GM19238 (cell line): ENCODE data around the gene KRTAP10-11.
"Not testable (repeated sequence)": the region's sequence is repeated elsewhere in the genome, so short reads cannot be mapped to it uniquely, and the experiment has no call there.

ENCODE experiments used
- DNase-seq: peaks from one replicate; pipeline ENCODE4 v3.0.0; 2011; ENCODE audit warnings: low spot score; ENCODE audit not compliant: insufficient read length

The KRTAP10-11 gene

GRCh38 chr21:44638506-44639330 lies 7.5 kb upstream of the KRTAP10-11 start:
- not testable (repeated sequence) for DNase-seq

DNA sequence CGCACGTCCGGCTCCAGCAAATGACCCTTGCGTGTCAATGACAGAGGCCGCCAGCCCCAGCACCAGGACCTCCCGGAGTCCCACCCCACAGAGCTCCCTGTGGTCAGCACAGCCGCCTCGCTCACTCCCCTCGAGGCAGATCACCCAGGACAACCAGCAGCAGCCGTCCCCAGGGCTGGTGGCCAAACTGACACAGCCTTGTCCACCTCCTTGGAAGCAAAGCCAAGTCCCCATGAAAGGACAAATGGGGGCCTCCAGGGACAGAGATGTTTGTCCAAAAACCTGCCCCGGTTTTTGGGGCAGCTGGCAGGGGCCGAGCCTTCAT lies 6.9 kb upstream of the KRTAP10-11 start:
- DNase-seq, result no peak

DNA sequence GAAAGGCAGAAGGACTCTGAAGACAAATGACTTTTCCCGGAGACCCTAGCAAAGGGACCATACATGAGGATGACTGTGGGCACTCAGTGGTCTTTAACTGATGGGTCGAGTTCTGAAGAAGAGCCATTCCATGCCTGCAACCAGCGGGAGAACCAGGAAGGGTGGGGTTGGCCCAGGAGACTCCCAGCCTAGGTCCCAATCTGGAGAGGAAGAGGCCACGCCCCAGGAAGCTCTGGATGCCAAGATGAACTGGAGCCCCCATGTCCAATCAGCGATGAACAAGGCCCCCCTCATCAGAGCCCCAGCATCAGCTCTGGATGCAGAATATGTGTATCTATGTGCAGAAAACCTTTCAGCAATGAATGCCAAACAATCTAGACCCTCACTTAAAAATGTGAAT lies 5.5 kb upstream of the KRTAP10-11 start:
- DNase-seq, result no peak

DNA sequence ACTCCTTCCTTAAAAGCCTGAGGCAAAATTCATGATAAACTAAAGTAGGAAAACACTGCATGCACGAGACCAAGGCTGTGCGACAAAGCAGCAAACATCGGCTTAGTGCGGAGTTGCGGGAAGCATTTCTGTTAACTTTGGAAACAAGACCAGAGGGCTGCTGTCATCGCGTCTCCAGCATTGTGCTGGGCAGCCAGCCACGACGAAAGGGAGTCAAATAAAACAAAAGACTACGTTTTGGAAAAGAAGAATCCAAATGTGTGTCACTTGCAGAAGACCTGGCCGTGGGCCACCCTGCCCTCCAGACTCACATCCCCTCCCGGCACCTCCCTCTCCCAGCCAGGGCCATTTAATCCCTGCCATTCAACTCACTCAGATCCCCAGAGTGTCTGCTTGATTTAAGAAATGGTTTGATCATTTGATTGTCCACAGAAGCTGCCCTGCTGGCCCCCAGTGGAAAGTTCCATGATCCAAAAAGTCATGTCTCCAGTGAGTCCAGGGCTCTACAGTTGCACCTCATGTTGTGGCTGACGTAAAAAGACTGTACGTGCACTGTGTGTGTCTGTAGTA lies 2.4 kb upstream of the KRTAP10-11 start:
- DNase-seq, result no peak

DNA sequence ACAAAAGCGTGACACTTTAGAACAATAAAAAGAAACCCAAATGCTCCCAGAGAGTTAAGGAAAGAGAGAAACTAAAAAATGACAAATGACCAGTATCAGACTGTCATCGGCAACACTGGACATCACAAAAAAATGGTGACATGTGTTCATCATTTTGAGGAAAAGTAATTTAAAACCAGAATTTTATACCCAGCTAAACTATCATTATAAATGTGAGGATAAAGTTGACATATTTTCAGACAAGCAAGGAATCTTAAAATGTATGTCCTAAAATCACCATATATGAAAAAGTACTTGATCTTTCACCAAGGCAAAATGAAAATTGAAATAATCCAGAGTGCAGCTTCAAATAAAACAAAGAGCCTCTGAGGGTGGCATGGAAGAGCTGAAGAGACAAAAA lies 1.3 kb upstream of the KRTAP10-11 start:
- no peak for DNase-seq

DNA sequence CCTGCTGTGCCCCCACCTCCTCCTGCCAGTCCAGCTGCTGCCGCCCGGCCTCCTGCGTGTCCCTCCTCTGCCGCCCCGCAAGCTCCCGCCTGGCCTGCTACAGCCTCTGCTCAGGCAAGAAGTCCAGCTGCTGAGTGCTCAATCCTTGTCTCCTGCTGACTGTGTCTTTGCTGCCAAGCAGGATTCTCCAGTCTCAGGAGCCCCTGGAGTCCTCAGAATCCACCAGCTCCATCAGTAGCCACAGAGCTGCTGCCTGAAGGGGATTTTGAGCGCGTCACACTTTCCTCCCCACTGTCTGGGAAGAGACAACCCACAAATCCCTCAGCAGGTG lies 973 bp downstream of the KRTAP10-11 start:
- no peak for DNase-seq

- DNase-seq, result no peak
Measured at GRCh38 chr21:44648557-44649311, 2.5 kb downstream of the KRTAP10-11 start.

GRCh38 chr21:44649521-44650100 lies 3.4 kb downstream of the KRTAP10-11 start:
- no peak for DNase-seq

DNA sequence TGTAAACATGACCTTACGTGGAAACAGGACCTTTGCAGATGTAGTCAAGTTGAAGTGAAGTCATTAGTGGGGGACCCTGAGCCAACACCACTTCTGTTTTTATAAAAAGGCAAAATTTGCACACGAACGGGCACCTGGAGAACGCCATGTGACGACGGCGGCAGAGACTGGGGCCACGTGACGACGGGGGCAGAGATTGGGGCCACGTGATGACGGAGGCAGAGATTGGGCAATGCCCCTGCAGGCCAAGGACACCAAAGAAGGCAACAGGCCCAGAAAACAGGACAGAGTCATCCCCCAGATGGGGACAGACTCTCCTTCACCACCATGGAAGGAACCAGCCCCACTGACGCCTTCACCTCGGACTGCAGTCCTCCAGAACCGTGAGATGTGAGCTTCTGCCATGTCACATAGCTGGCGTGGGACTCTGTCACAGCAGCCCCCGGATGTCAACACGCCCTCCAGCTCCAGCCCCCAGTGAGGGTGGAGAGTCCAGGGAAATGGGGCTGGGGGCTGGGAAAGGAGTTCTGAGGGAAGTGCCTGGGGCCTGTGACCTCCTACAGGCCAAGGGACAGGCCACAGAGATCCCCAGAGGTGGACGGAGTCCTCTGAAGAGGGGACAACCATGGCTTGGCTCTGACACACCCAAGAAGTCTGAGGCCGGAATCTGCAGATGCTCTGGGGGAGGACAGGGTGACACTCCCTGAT lies 4.2 kb downstream of the KRTAP10-11 start:
- no peak for DNase-seq

- no peak for DNase-seq
Measured at GRCh38 chr21:44650973-44651675, 4.9 kb downstream of the KRTAP10-11 start.

- no peak for DNase-seq
Measured at GRCh38 chr21:44653123-44653522, 6.9 kb downstream of the KRTAP10-11 start.

DNA sequence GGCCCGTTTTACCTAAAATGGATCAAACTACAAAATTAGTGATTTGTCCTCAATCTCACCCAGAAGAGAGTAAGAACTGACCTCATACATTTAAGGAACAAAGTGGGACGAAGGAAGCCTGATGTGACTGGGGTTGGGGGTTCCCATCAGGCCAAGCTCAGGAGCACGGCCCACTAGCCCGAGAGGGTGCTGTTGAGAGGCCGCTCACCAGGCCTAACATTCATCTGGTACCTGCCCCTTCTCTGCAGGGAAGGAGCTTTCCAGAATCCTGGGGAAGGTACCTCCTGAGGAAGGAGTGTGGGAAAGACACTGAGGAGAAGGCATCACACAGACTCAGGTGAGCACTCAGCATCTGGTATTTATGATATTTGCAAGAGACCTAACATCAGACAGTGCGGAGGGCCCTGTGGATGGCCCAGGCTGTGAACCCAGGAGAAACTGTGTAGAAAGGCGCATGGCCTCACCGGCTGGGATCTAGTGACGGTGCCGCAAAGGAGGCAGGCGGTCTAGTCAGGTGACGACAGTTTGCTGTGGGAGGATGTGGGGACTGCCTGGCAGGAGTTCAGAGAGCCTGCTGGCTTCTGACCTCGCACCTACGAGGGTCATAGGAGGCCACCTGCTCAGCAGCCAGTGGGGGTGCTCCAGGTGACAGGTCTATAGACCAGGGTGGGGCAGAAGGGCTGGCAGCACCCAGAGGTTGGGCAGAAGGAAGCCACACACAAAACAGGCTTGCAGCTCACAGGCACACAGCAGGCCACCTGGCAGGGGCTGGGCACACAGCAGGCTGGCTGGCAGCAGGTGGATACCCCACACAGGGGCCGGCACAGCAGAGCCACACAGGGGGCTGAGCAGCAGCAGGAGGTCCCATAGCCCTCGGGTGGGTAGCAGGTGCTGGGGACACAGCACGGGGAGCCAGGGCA lies 7.7 kb downstream of the KRTAP10-11 start:
- no peak for DNase-seq

DNA sequence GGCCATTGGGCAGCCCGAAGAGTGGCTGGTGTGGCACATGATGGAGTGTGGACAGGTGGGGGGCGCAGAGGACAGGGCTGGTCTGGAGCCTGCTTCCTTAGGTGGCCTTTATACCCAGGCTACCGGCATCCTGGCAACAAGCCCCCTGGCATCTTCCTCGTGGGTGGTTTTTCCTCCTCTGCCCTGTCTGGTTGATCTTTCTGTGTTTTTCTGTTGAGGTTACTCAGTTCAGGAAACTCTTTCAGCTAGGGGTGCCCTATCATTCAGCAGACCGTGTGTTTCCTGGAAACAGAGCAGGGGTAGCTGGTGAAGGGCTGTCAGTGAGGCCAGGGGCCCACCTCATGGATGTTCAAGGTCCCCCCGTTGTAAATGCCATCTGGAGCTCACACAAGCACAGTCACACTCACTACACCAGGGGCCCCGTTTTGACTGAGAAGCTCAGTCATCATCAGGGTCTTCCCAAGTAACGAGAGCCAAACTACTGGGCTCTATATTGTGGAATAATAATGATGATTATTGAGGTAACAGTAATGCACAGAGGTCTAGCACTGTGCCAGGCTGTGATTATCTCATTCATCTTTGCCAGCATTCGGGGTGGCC lies 8.5 kb downstream of the KRTAP10-11 start, which contains the start of gene KRTAP12-4:
TSS of gene KRTAP12-4 (minus strand) at position 84 of the 600 bp plus-strand sequence. CDS start at position 39, 45 bp downstream.
- DNase-seq, result no peak

- no peak for DNase-seq
Measured at GRCh38 chr21:44656868-44657267, 10.7 kb downstream of the KRTAP10-11 start.

GRCh38 chr21:44657635-44658540 lies 11.7 kb downstream of the KRTAP10-11 start, which contains the start of gene KRTAP12-3:
Gene KRTAP12-3 (plus strand): TSS chr21:44657932. CDS start chr21:44657980, 48 bp downstream.
- DNase-seq, result no peak

- DNase-seq, result no peak
Measured at GRCh38 chr21:44658541-44658910, 12.3 kb downstream of the KRTAP10-11 start.

DNA sequence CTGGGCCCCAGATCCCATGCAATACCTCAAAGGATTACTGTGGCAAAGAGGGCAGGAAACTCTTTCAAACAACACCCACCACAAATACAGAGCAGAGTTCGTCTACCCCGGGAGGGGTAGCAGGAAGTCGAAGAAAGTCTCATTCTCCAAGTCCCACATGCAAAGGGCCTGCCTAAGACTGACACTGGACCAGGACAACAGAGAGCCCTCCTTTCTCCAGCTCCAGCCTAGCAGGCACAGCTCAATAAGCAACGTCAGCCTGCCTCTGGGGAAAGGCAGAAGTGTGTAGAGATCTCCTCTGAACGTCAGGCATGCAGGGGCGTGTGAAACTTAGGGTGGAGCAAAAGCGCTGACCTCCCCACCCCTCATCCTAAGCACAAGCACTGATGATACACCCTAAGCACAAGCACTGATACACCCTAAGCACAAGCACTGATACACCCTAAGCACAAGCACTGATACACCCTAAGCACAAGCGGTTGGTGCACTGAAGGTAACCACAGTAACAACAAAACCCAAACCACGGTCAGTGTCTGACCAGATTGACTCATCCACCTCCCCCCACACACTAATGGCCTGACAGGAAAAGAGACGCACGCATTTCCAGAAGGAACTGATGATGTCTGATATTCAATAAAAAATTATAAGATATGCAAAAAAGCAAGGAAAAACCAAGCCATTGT lies 12.8 kb downstream of the KRTAP10-11 start:
- DNase-seq, result no peak

DNA sequence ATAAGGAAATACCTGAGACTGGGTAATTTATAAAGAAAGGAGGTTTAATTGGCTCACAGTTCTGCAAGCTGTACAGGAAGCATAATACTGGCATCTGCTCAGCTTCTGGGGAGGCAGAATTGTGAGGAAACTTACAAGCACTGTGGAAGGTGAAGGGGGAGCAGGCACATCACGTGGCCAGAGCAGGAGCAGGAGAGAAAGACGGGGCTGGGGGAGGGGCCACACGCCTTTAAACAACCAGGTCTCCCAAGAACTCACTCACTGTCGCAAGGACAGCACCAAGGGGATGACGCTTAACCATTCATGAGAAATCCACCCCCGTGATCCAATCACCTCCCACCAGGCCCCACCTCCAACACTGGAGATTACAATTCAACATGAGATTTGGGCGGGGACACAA lies 15.4 kb downstream of the KRTAP10-11 start:
- DNase-seq, result not testable (repeated sequence)
